ENCODE data around the gene RHOB. TPM values are rescaled to one million over a fixed set of nuclear protein-coding genes. Genes with fewer than 3 reads are reported as not detected.
"Not testable (repeated sequence)": the region's sequence is repeated elsewhere in the genome, so short reads cannot be mapped to it uniquely, and the experiment has no call there.

Gene RHOB
- total RNA-seq, 1 donor = 161 TPM

GRCh38 chr2:20433946-20434553 lies 12.8 kb upstream of the RHOB start:
- Histone ChIP-seq H3K4me2 (ENCODE audit: insufficient read depth, low read length) (no peak overlapping the region), H2AFZ (ENCODE audit: low read length) (no peak overlapping the region), H3K4me3 (ENCODE audit: insufficient read depth, low read length) (no peak overlapping the region), H3K9me3 (ENCODE audit: low read depth, low read length) (no peaks in the 10 kb centered on the region), H3K27me3 (ENCODE audit: insufficient read depth, low read length) (peaks cover 10% of the 10 kb centered on the region), H3K27ac (ENCODE audit: low read depth, low read length) (no peak overlapping the region), H4K20me1 (ENCODE audit: insufficient read depth, low read length) (no peaks in the 10 kb centered on the region), H3K36me3 (ENCODE audit: insufficient read depth, low read length) (no peaks in the 10 kb centered on the region), H3K79me2 (ENCODE audit: insufficient read depth, low read length) (no peaks in the 10 kb centered on the region), H3K4me1 (ENCODE audit: insufficient read depth, low read length) (peaks cover 11% of the 10 kb centered on the region)
- no peak for DNase-seq (ENCODE audit: insufficient read length, low spot score, missing footprints)
- no peak for TF ChIP-seq CTCF (IDR thresholded peaks at IDR 0.05; ENCODE audit: extremely low read depth, low read depth, low read length)

GRCh38 chr2:20434588-20435294 lies 12.1 kb upstream of the RHOB start:
- no peak for DNase-seq (ENCODE audit: insufficient read length, low spot score, missing footprints)
- Histone ChIP-seq H4K20me1 (ENCODE audit: insufficient read depth, low read length) (no peaks in the 10 kb centered on the region), H3K27me3 (ENCODE audit: insufficient read depth, low read length) (peaks cover 10% of the 10 kb centered on the region), H3K36me3 (ENCODE audit: insufficient read depth, low read length) (no peaks in the 10 kb centered on the region), H3K4me2 (ENCODE audit: insufficient read depth, low read length) (no peak overlapping the region), H3K9me3 (ENCODE audit: low read depth, low read length) (no peaks in the 10 kb centered on the region), H2AFZ (ENCODE audit: low read length) (no peak overlapping the region), H3K27ac (ENCODE audit: low read depth, low read length) (no peak overlapping the region), H3K4me3 (ENCODE audit: insufficient read depth, low read length) (no peak overlapping the region), H3K79me2 (ENCODE audit: insufficient read depth, low read length) (no peaks in the 10 kb centered on the region), H3K4me1 (ENCODE audit: insufficient read depth, low read length) (peaks cover 18% of the 10 kb centered on the region)
- TF ChIP-seq CTCF (IDR thresholded peaks at IDR 0.05; ENCODE audit: extremely low read depth, low read depth, low read length) = no peak

- DNase-seq (ENCODE audit: insufficient read length, low spot score, missing footprints); H4K20me1 ChIP-seq (ENCODE audit: insufficient read depth, low read length); H2AFZ ChIP-seq (ENCODE audit: low read length); H3K36me3 ChIP-seq (ENCODE audit: insufficient read depth, low read length); H3K4me3 ChIP-seq (ENCODE audit: insufficient read depth, low read length); H3K27ac ChIP-seq (ENCODE audit: low read depth, low read length); H3K9me3 ChIP-seq (ENCODE audit: low read depth, low read length); H3K27me3 ChIP-seq (ENCODE audit: insufficient read depth, low read length); H3K4me2 ChIP-seq (ENCODE audit: insufficient read depth, low read length); H3K79me2 ChIP-seq (ENCODE audit: insufficient read depth, low read length): not testable (repeated sequence)
- peaks cover 18% of the 10 kb centered on the region for H3K4me1 ChIP-seq (ENCODE audit: insufficient read depth, low read length)
Measured at GRCh38 chr2:20435456-20435855, 11.4 kb upstream of the RHOB start.

- Histone ChIP-seq H3K27ac (ENCODE audit: low read depth, low read length) (no peak overlapping the region), H3K4me3 (ENCODE audit: insufficient read depth, low read length) (no peak overlapping the region), H3K79me2 (ENCODE audit: insufficient read depth, low read length) (no peaks in the 10 kb centered on the region), H4K20me1 (ENCODE audit: insufficient read depth, low read length) (no peaks in the 10 kb centered on the region), H3K27me3 (ENCODE audit: insufficient read depth, low read length) (peaks cover 7% of the 10 kb centered on the region), H3K9me3 (ENCODE audit: low read depth, low read length) (no peaks in the 10 kb centered on the region), H3K36me3 (ENCODE audit: insufficient read depth, low read length) (no peaks in the 10 kb centered on the region), H3K4me2 (ENCODE audit: insufficient read depth, low read length) (no peak overlapping the region), H3K4me1 (ENCODE audit: insufficient read depth, low read length) (peaks cover 14% of the 10 kb centered on the region), H2AFZ (ENCODE audit: low read length) (no peak overlapping the region)
- no peak for DNase-seq (ENCODE audit: insufficient read length, low spot score, missing footprints)
- no peak for TF ChIP-seq CTCF (IDR thresholded peaks at IDR 0.05; ENCODE audit: extremely low read depth, low read depth, low read length)
Measured at GRCh38 chr2:20436716-20437470, 10.0 kb upstream of the RHOB start.
